Astrocyte (in vitro differentiated cells and primary cell): ENCODE data around the gene SF3A2. TPM values are rescaled to one million over a fixed set of nuclear protein-coding genes. Genes with fewer than 3 reads are reported as not detected.

Experiments
- DNase-seq: peaks from one replicate; pipeline ENCODE4 v3.0.0-alpha.2; 2010; ENCODE audit warnings: low read depth
- FAIRE-seq: peaks from 2 replicates; lab custom pipeline; 2011; peaks lifted over from hg19 to GRCh38; lab: Jason Lieb, UNC
- H2AFZ ChIP-seq: 2 replicates; pipeline ENCODE4 v1.6.0; 2012; ENCODE audit warnings: low read depth, low read length, inconsistent platforms
- H3K27ac ChIP-seq: 2 replicates; pipeline ENCODE4 v1.5.1; 2011; ENCODE audit warnings: low read depth, low read length, inconsistent platforms
- H3K27me3 ChIP-seq: 2 replicates; pipeline ENCODE4 v1.6.0; 2011; ENCODE audit warnings: low read length, inconsistent platforms; ENCODE audit not compliant: insufficient read depth
- H3K36me3 ChIP-seq: 2 replicates; pipeline ENCODE4 v1.5.1; 2011; ENCODE audit warnings: low read length, inconsistent platforms; ENCODE audit not compliant: insufficient read depth
- H3K4me1 ChIP-seq: 2 replicates; pipeline ENCODE4 v1.5.1; 2011; ENCODE audit warnings: low read length, inconsistent platforms; ENCODE audit not compliant: insufficient read depth
- H3K4me2 ChIP-seq: 2 replicates; pipeline ENCODE4 v1.6.0; 2012; ENCODE audit warnings: low read length, inconsistent platforms
- H3K4me3 ChIP-seq: 2 replicates; pipeline ENCODE4 v1.5.1; 2011; ENCODE audit warnings: low read depth, mild to moderate bottlenecking, low read length, inconsistent platforms; ENCODE audit not compliant: insufficient read depth
- H3K79me2 ChIP-seq: 2 replicates; pipeline ENCODE4 v1.6.0; 2012; ENCODE audit warnings: mild to moderate bottlenecking, low read length, inconsistent platforms; ENCODE audit not compliant: insufficient read depth
- H3K9ac ChIP-seq: 2 replicates; pipeline ENCODE4 v1.6.0; 2012; ENCODE audit warnings: mild to moderate bottlenecking, low read length, inconsistent platforms
- H3K9me3 ChIP-seq: 2 replicates; pipeline ENCODE4 v1.5.1; 2012; ENCODE audit warnings: low read depth, mild to moderate bottlenecking, low read length, inconsistent platforms; ENCODE audit not compliant: insufficient read depth
- H4K20me1 ChIP-seq: 2 replicates; pipeline ENCODE4 v1.6.0; 2012; ENCODE audit warnings: low read length, inconsistent platforms; ENCODE audit not compliant: insufficient read depth
- H3K27ac Mint-ChIP-seq: one replicate; pipeline ENCODE4 v1.8.0; 2021; ENCODE audit warnings: mild to moderate bottlenecking, mixed read lengths; ENCODE audit not compliant: unreplicated experiment
- H3K27me3 Mint-ChIP-seq: one replicate; pipeline ENCODE4 v1.8.0; 2021; ENCODE audit warnings: low read depth, mixed read lengths; ENCODE audit not compliant: unreplicated experiment
- H3K36me3 Mint-ChIP-seq: one replicate; pipeline ENCODE4 v1.8.0; 2021; ENCODE audit warnings: low read depth, mixed read lengths; ENCODE audit not compliant: unreplicated experiment
- H3K4me1 Mint-ChIP-seq: one replicate; pipeline ENCODE4 v1.8.0; 2021; ENCODE audit warnings: low read depth, mixed read lengths; ENCODE audit not compliant: unreplicated experiment
- H3K4me3 Mint-ChIP-seq: one replicate; pipeline ENCODE4 v1.8.0; 2021; ENCODE audit warnings: mild to moderate bottlenecking, moderate library complexity, mixed read lengths; ENCODE audit not compliant: unreplicated experiment
- H3K9me3 Mint-ChIP-seq: one replicate; pipeline ENCODE4 v1.8.0; 2021; ENCODE audit warnings: mild to moderate bottlenecking, mixed read lengths; ENCODE audit not compliant: unreplicated experiment
- CTCF ChIP-seq: IDR thresholded peaks from 2 replicates; pipeline ENCODE4 v1.5.1; 2011; ENCODE audit warnings: low read depth, mild to moderate bottlenecking, inconsistent platforms, low read length, moderate library complexity; ENCODE audit not compliant: insufficient read depth
- EZH2 ChIP-seq: IDR thresholded peaks from 2 replicates; pipeline ENCODE4 v1.6.1; 2012; ENCODE audit warnings: mild to moderate bottlenecking, low read length, inconsistent platforms; ENCODE audit not compliant: insufficient read depth
- total RNA-seq: library from RNA; stranded (reverse); gene quantifications from 2 replicates; pipeline ENCODE4 v1.2.1, GENCODE V29; 2021

Gene SF3A2
- total RNA-seq, 1 donor from 2014 or later = 83.2 TPM

- peak within 1 kb of the TSS; percentile 11 for H2AFZ ChIP-seq
- peak within 1 kb of the TSS; percentile 79 for H3K4me2 ChIP-seq
- H3K27me3 ChIP-seq = peaks cover 2% of the 10 kb centered on the region
- TF ChIP-seq EZH2 (no peak), CTCF (no peak)
- H3K4me3 ChIP-seq = peak within 1 kb of the TSS; percentile 30
- H3K4me1 ChIP-seq = peaks cover 6% of the 10 kb centered on the region
- H3K4me1 Mint-ChIP-seq = peaks cover 3% of the 10 kb centered on the region
- H3K79me2 ChIP-seq = no peaks in the 10 kb centered on the region
- no peak within 1 kb of the TSS for H3K27ac ChIP-seq
- H3K4me3 Mint-ChIP-seq = peak within 1 kb of the TSS; percentile 72
- peak within 1 kb of the TSS; percentile 41 for H3K27ac Mint-ChIP-seq
- no peaks in the 10 kb centered on the region for H3K9me3 ChIP-seq
- peak within 1 kb of the TSS; percentile 30 for H3K9ac ChIP-seq
- peaks cover under 1% of the 10 kb centered on the region for H3K36me3 Mint-ChIP-seq
- H4K20me1 ChIP-seq = peaks cover 19% of the 10 kb centered on the region
- peaks cover 20% of the 10 kb centered on the region for H3K27me3 Mint-ChIP-seq
- no peaks in the 10 kb centered on the region for H3K9me3 Mint-ChIP-seq
- DNase-seq (peak; percentile 27), FAIRE-seq (no peak)
- H3K36me3 ChIP-seq = no peaks in the 10 kb centered on the region
Observed at GRCh38 chr19:2282062-2282861, 45.6 kb downstream of the SF3A2 start, which contains the start of gene PEAK3. PEAK3 (minus strand) TSS chr19:2282175; CDS start chr19:2280931, 1,244 bp downstream.

GRCh38 chr19:2282862-2283237, 46.2 kb downstream of the SF3A2 start:
- Mint-ChIP-seq H3K27me3 (peaks cover 25% of the 10 kb centered on the region), H3K27ac (peak overlapping the region; percentile 41), H3K4me1 (peaks cover 3% of the 10 kb centered on the region), H3K4me3 (peak overlapping the region; percentile 72), H3K9me3 (no peaks in the 10 kb centered on the region), H3K36me3 (no peaks in the 10 kb centered on the region)
- H3K9ac ChIP-seq = no peak overlapping the region
- H3K9me3 ChIP-seq = no peaks in the 10 kb centered on the region
- H3K79me2 ChIP-seq = no peaks in the 10 kb centered on the region
- no peaks in the 10 kb centered on the region for H3K36me3 ChIP-seq
- no peak for DNase-seq
- H3K4me3 ChIP-seq = no peak overlapping the region
- H2AFZ ChIP-seq = no peak overlapping the region
- no peak overlapping the region for H3K27ac ChIP-seq
- H3K4me2 ChIP-seq = peak overlapping the region; percentile 79
- peaks cover 25% of the 10 kb centered on the region for H4K20me1 ChIP-seq
- H3K27me3 ChIP-seq = peaks cover 7% of the 10 kb centered on the region
- TF ChIP-seq CTCF (no peak), EZH2 (no peak)
- FAIRE-seq = no peak
- peaks cover 6% of the 10 kb centered on the region for H3K4me1 ChIP-seq
